GM12878 (cell line): ENCODE data around the gene CAPN3. TPM values are rescaled to one million over a fixed set of nuclear protein-coding genes. Genes with fewer than 3 reads are reported as not detected.

Source experiments
- ATAC-seq: fragments of 200-7000 bp; cut with Tn5 transposase; 3 replicates; pipeline ENCODE4 v1.9.1; 2020; ENCODE audit warnings: mild to moderate bottlenecking, moderate library complexity
- BruUV-seq: library from RNA; stranded (reverse); fragments of 400-500 nt; replicated peaks from 2 replicates; lab custom pipeline; 2021; lab: Mats Ljungman, UMichigan
- CTCF ChIA-PET: fragments of 300-600 bp; sonication (Branson Sonifier 250); formaldehyde crosslinking; extraction: SDS; loops from one replicate; lab custom pipeline; 2021; ENCODE audit warnings: inconsistent platforms; lab: Yijun Ruan, JAX
- POLR2A ChIA-PET: fragments of 350-600 bp; formaldehyde crosslinking; extraction: SDS; loops from one replicate; lab custom pipeline; 2021; ENCODE audit warnings: inconsistent platforms; lab: Charles Lee
- RAD21 ChIA-PET: fragments of 300-600 bp; sonication (Branson Sonifier 250); formaldehyde crosslinking; loops from one replicate; lab custom pipeline; 2023; ENCODE audit warnings: antibody characterized with exemption; ENCODE audit not compliant: unreplicated experiment; lab: Charles Lee
- SMC1A ChIA-PET: fragments of 300-600 bp; sonication (Branson Sonifier 250); formaldehyde crosslinking; loops from one replicate; lab custom pipeline; 2023; ENCODE audit not compliant: unreplicated experiment, uncharacterized antibody; lab: Charles Lee
- DNase-seq: peaks from one replicate; pipeline ENCODE4 v3.0.0-alpha.2; 2011; ENCODE audit warnings: low read depth, low spot score
- FAIRE-seq: peaks from 3 replicates; lab custom pipeline; 2011; peaks lifted over from hg19 to GRCh38; lab: Jason Lieb, UNC
- H2AFZ ChIP-seq: 2 replicates; pipeline ENCODE4 v1.6.0; 2011; ENCODE audit warnings: low read depth, low read length, control low read depth; ENCODE audit not compliant: control insufficient read depth
- H3K27ac ChIP-seq: 2 replicates; pipeline ENCODE4 v1.5.1; 2011; ENCODE audit warnings: control low read depth; ENCODE audit not compliant: control insufficient read depth, insufficient read depth
- H3K27me3 ChIP-seq, 2 experiments: replicated peaks in 1 of 2; 2 replicates each; pipeline versions ENCODE4 v1.6.0 to v1.6.1; 2011; ENCODE audit warnings: low read length in 1 of 2; ENCODE audit not compliant: control insufficient read depth in 2 of 2, insufficient read depth in 2 of 2
- H3K36me3 ChIP-seq, 2 experiments: 2 replicates each; pipeline ENCODE4 v1.5.1; 2011; ENCODE audit warnings: low read length in 1 of 2; ENCODE audit not compliant: control insufficient read depth in 2 of 2, insufficient read depth in 2 of 2
- H3K4me1 ChIP-seq: 2 replicates; pipeline ENCODE4 v1.6.1; 2011; ENCODE audit warnings: mild to moderate bottlenecking, low read length, moderate library complexity, mixed read lengths; ENCODE audit not compliant: control insufficient read depth, insufficient read depth
- H3K4me2 ChIP-seq: 2 replicates; pipeline ENCODE4 v1.6.0; 2011; ENCODE audit warnings: control low read depth; ENCODE audit not compliant: control insufficient read depth, insufficient read depth
- H3K4me3 ChIP-seq: fragments of 200-600 bp; sonication (generic); 2 replicates; pipeline ENCODE4 v1.5.1; 2016
- H3K79me2 ChIP-seq: 2 replicates; pipeline ENCODE4 v1.6.0; 2011; ENCODE audit warnings: low read length; ENCODE audit not compliant: control insufficient read depth, insufficient read depth
- H3K9ac ChIP-seq: 2 replicates; pipeline ENCODE4 v1.8.0; 2011; ENCODE audit warnings: low read length, control low read depth, mixed read lengths; ENCODE audit not compliant: control insufficient read depth, insufficient read depth
- H3K9me3 ChIP-seq: replicated peaks from 3 replicates; pipeline ENCODE4 v1.5.1; 2011; ENCODE audit warnings: mild to moderate bottlenecking, low read length; ENCODE audit not compliant: control insufficient read depth, insufficient read depth
- H4K20me1 ChIP-seq: 2 replicates; pipeline ENCODE4 v1.6.0; 2011; ENCODE audit not compliant: control insufficient read depth, insufficient read depth
- CHD1 ChIP-seq: IDR thresholded peaks from 2 replicates; pipeline ENCODE4 v1.6.1; 2012; ENCODE audit warnings: low read depth, low read length, improper control_type of control experiment
- CTCF ChIP-seq, 3 experiments: IDR thresholded peaks in 2 of 3; conservative IDR thresholded peaks in 1 of 3; 2 replicates each; pipeline ENCODE4 v1.5.1; 2011; ENCODE audit warnings: low read depth in 3 of 3, low read length in 3 of 3, mild to moderate bottlenecking in 3 of 3, control low read depth in 2 of 3, moderate library complexity in 2 of 3, inconsistent platforms in 1 of 3, mixed read lengths in 1 of 3; ENCODE audit not compliant: control insufficient read depth in 2 of 3, insufficient read depth in 1 of 3; ENCODE audit errors: extremely low read depth in 1 of 3
- DPF2 ChIP-seq: fragments of 450-650 bp; IDR thresholded peaks from 2 replicates; pipeline ENCODE4 v1.6.1; 2017; ENCODE audit warnings: mild to moderate bottlenecking
- E2F8 ChIP-seq: fragments of 450-650 bp; IDR thresholded peaks from 2 replicates; pipeline ENCODE4 v1.6.1; 2018; ENCODE audit warnings: mild to moderate bottlenecking, low read depth, moderate library complexity; ENCODE audit not compliant: partially characterized antibody
- EED ChIP-seq: sonication (generic); IDR thresholded peaks from 2 replicates; pipeline ENCODE4 v1.6.1; 2016; ENCODE audit warnings: antibody characterized with exemption, low read depth
- FOXK2 ChIP-seq: fragments of 450-650 bp; IDR thresholded peaks from 2 replicates; pipeline ENCODE4 v1.6.1; 2017; ENCODE audit warnings: mild to moderate bottlenecking, moderate library complexity
- HCFC1 ChIP-seq: fragments of 150-350 bp; IDR thresholded peaks from 2 replicates; pipeline ENCODE4 v1.6.1; 2014; ENCODE audit warnings: low read length
- JUNB ChIP-seq: IDR thresholded peaks from 2 replicates; pipeline ENCODE4 v1.6.1; 2016; ENCODE audit warnings: antibody characterized with exemption, mild to moderate bottlenecking
- MYC ChIP-seq: IDR thresholded peaks from 2 replicates; pipeline ENCODE4 v1.6.1; 2011; ENCODE audit warnings: mild to moderate bottlenecking, low read length, moderate library complexity, inconsistent platforms; ENCODE audit not compliant: insufficient read depth, insufficient replicate concordance, insufficient read length, severe bottlenecking
- NFYB ChIP-seq: IDR thresholded peaks from 2 replicates; pipeline ENCODE4 v1.6.1; 2011; ENCODE audit warnings: low read depth, mild to moderate bottlenecking, low read length, improper control_type of control experiment, moderate library complexity; ENCODE audit not compliant: insufficient read depth
- SP1 ChIP-seq: IDR thresholded peaks from one replicate; pipeline ENCODE4 v1.6.1; 2011; ENCODE audit warnings: low read depth, low read length
- SPI1 ChIP-seq: IDR thresholded peaks from 2 replicates; pipeline ENCODE4 v1.6.1; 2011; ENCODE audit warnings: low read depth, mild to moderate bottlenecking, low read length, moderate library complexity, borderline replicate concordance; ENCODE audit not compliant: insufficient read depth
- SUZ12 ChIP-seq: fragments of 200-600 bp; sonication (generic); IDR thresholded peaks from one replicate; pipeline ENCODE4 v1.6.1; 2018; ENCODE audit warnings: antibody characterized with exemption, mild to moderate bottlenecking; ENCODE audit not compliant: unreplicated experiment
- USF2 ChIP-seq: IDR thresholded peaks from 2 replicates; pipeline ENCODE4 v1.6.1; 2011; ENCODE audit warnings: low read depth, low read length, improper control_type of control experiment, borderline replicate concordance
- WGBS: methylation state at CpG from one replicate; pipeline ENCODE4 v1.1.6; 2016; ENCODE audit warnings: low lambda C conversion rate; ENCODE audit not compliant: insufficient replicate concordance, insufficient coverage; ENCODE audit errors: missing lambda C conversion rate; 5-methylcytosine and 5-hydroxymethylcytosine counted together
- in situ Hi-C: fragments of 300-500 bp; cut with MboI; formaldehyde crosslinking; loops from 9 replicates; pipeline ENCODE4 v1.14.3; 2018; ENCODE audit warnings: mixed read lengths
- intact Hi-C: fragments of 100-400 bp; cut with micrococcal nuclease; formaldehyde crosslinking; loops from one replicate; pipeline ENCODE4 v1.14.2; 2022; ENCODE audit not compliant: unreplicated experiment
- polyA plus RNA-seq, 11 experiments: library from polyadenylated mRNA; depleted of rRNA in 4 of 11; unstranded in 6 of 11; stranded (reverse) in 5 of 11; fragments of >200 nt; fragmentation: Nextera tagmentation in 4 of 11; fragmentation: Illumina TruSeq in 1 of 11; extraction: Ambion mirVana in 4 of 11; extraction: Trizol in 1 of 11; gene quantifications; 1 replicate in 1 of 11; 2 replicates in 10 of 11; pipeline versions ENCODE4 v1.2.1 to v1.2.3, GENCODE V29; 2011 to 2016; ENCODE audit warnings: inconsistent platforms in 2 of 11, missing spikeins in 2 of 11, low read depth in 1 of 11
- total RNA-seq, 4 experiments: library from RNA; depleted of rRNA in 3 of 4; stranded (reverse); fragments of >200 nt in 3 of 4; fragmentation: Illumina TruSeq in 1 of 4; extraction: Trizol in 1 of 4; gene quantifications; 2 replicates each; pipeline versions ENCODE4 v1.2.1 to v1.2.3, GENCODE V29; 2013 to 2021
- TF ChIP-seq, protein P1 (sequence below): fragments of 150-350 bp; IDR thresholded peaks from 2 replicates; pipeline ENCODE4 v1.6.1; 2014; ENCODE audit warnings: mild to moderate bottlenecking, low read depth, low read length
- TF ChIP-seq, protein P2 (sequence below): fragments of 450-650 bp; IDR thresholded peaks from 2 replicates; pipeline ENCODE4 v1.6.1; 2016; ENCODE audit warnings: mild to moderate bottlenecking

CAPN3 gene
- total and polyA plus RNA-seq, 10 of the 15 experiments (the other 5 are each of a cell fraction or from before 2014, with no cell fraction given), result 1.1 to 3.8 (median 2.4) TPM

GRCh38 chr15:42375941-42376340 lies 16.6 kb downstream of the CAPN3 start:
- in situ Hi-C loops, result no loop called here
- TF ChIP-seq E2F8, result no peak
- TF ChIP-seq MYC, result no peak
- TF ChIP-seq SUZ12, result no peak
- TF ChIP-seq NFYB, result no peak
- TF ChIP-seq SP1, result no peak
- TF ChIP-seq HCFC1, result no peak
- TF ChIP-seq CTCF (IDR thresholded peaks at IDR 0.05 in 2 of 3, conservative IDR thresholded peaks at IDR 0.05 in 1 of 3; ENCODE audit: control insufficient read depth in 2 of 3, extremely low read depth in 1 of 3, insufficient read depth in 1 of 3, low read depth in 3 of 3, low read length in 3 of 3), result no peak
- TF ChIP-seq CHD1, result no peak
- no peak for TF ChIP-seq USF2
- TF ChIP-seq, protein P1, sequence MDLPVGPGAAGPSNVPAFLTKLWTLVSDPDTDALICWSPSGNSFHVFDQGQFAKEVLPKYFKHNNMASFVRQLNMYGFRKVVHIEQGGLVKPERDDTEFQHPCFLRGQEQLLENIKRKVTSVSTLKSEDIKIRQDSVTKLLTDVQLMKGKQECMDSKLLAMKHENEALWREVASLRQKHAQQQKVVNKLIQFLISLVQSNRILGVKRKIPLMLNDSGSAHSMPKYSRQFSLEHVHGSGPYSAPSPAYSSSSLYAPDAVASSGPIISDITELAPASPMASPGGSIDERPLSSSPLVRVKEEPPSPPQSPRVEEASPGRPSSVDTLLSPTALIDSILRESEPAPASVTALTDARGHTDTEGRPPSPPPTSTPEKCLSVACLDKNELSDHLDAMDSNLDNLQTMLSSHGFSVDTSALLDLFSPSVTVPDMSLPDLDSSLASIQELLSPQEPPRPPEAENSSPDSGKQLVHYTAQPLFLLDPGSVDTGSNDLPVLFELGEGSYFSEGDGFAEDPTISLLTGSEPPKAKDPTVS, result no peak
- TF ChIP-seq DPF2, result no peak
- TF ChIP-seq SPI1, result no peak
- TF ChIP-seq FOXK2, result no peak
- TF ChIP-seq JUNB, result no peak
- TF ChIP-seq, protein P2, sequence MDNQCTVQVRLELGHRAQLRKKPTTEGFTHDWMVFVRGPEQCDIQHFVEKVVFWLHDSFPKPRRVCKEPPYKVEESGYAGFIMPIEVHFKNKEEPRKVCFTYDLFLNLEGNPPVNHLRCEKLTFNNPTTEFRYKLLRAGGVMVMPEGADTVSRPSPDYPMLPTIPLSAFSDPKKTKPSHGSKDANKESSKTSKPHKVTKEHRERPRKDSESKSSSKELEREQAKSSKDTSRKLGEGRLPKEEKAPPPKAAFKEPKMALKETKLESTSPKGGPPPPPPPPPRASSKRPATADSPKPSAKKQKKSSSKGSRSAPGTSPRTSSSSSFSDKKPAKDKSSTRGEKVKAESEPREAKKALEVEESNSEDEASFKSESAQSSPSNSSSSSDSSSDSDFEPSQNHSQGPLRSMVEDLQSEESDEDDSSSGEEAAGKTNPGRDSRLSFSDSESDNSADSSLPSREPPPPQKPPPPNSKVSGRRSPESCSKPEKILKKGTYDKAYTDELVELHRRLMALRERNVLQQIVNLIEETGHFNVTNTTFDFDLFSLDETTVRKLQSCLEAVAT, result no peak
- TF ChIP-seq EED, result no peak

More at GRCh38 chr15:42375941-42376340, 16.6 kb downstream of the CAPN3 start:
- H3K9me3 ChIP-seq, result no peaks in the 10 kb centered on the region; the same call in 1 of the 3 replicates
- no peak for ATAC-seq
- POLR2A ChIA-PET, result no interaction called here
- 61% methylated on average over 4 of the region's 4 CpGs for WGBS
- no TSS peak for BruUV-seq
- H3K27ac ChIP-seq, result no peak overlapping the region
- no peak overlapping the region for H2AFZ ChIP-seq
- H3K36me3 ChIP-seq, result no peaks in the 10 kb centered on the region
- no peak overlapping the region for H3K4me3 ChIP-seq
- no peaks in the 10 kb centered on the region for H3K79me2 ChIP-seq
- H3K4me2 ChIP-seq, result no peak overlapping the region
- intact Hi-C loops, result no loop called here
- no peak for FAIRE-seq
- SMC1A ChIA-PET, result interaction anchor here (1.2 to 1.8 kb wide), 2 partner anchors 9 to 241 kb away, joined by 3 to 5 read pairs; no protein-coding TSS in a partner anchor
- CTCF ChIA-PET, result interaction anchor here (0.6 to 1.7 kb wide), 4 partner anchors 9 to 421 kb away, joined by 3 to 8 read pairs (median 3); no protein-coding TSS in a partner anchor
- H3K9ac ChIP-seq, result no peak overlapping the region
- no peaks in the 10 kb centered on the region for H3K4me1 ChIP-seq
- H3K27me3 ChIP-seq, result no peaks in the 10 kb centered on the region
- RAD21 ChIA-PET, result no interaction called here
- DNase-seq, result no peak
- H4K20me1 ChIP-seq, result no peaks in the 10 kb centered on the region
